Stimulated activated CD8-positive, alpha-beta memory T cell treated with anti-CD3 and anti-CD28 coated beads, Interleukin-15, amount 100 ng/mL, for 48 hours (primary cell): ENCODE data around the gene MBNL1.
"Not testable (repeated sequence)": the region's sequence is repeated elsewhere in the genome, so short reads cannot be mapped to it uniquely, and the experiment has no call there.

Experiments
- DNase-seq, 2 donors: peaks; one replicate each; pipeline ENCODE4 v3.0.0-alpha.2; 2020; ENCODE audit warnings: low read depth in 2 of 2

Gene MBNL1

GRCh38 chr3:152402695-152403451 lies 134.1 kb downstream of the MBNL1 start:
- DNase-seq, result no peak

GRCh38 chr3:152403632-152404066 lies 134.9 kb downstream of the MBNL1 start:
- no peak for DNase-seq

GRCh38 chr3:152404976-152405375 lies 136.2 kb downstream of the MBNL1 start:
- no peak for DNase-seq

GRCh38 chr3:152405915-152406802 lies 137.4 kb downstream of the MBNL1 start:
- DNase-seq, result no peak

- DNase-seq, result no peak
Measured at GRCh38 chr3:152413240-152413639, 144.5 kb downstream of the MBNL1 start.

- DNase-seq, result no peak
Measured at GRCh38 chr3:152416808-152417580, 148.3 kb downstream of the MBNL1 start.

GRCh38 chr3:152419748-152420147 lies 151.0 kb downstream of the MBNL1 start:
- DNase-seq, result peak in 1 of 2 donors; percentile 21

- DNase-seq, result no peak
Measured at GRCh38 chr3:152421162-152421561, 152.4 kb downstream of the MBNL1 start.

- DNase-seq, result no peak
Measured at GRCh38 chr3:152426393-152426792, 157.7 kb downstream of the MBNL1 start.

- DNase-seq, result no peak
Measured at GRCh38 chr3:152428577-152428976, 159.8 kb downstream of the MBNL1 start.

- no peak for DNase-seq
Measured at GRCh38 chr3:152430223-152431002, 161.7 kb downstream of the MBNL1 start.

GRCh38 chr3:152434142-152434541 lies 165.4 kb downstream of the MBNL1 start:
- no peak for DNase-seq

GRCh38 chr3:152435210-152435609 lies 166.5 kb downstream of the MBNL1 start:
- not testable (repeated sequence) for DNase-seq

GRCh38 chr3:152436707-152437590 lies 168.2 kb downstream of the MBNL1 start:
- DNase-seq, result no peak

- no peak for DNase-seq
Measured at GRCh38 chr3:152438181-152438580, 169.5 kb downstream of the MBNL1 start.

GRCh38 chr3:152438706-152439105 lies 170.0 kb downstream of the MBNL1 start:
- DNase-seq, result no peak

- DNase-seq, result not testable (repeated sequence)
Measured at GRCh38 chr3:152440243-152440642, 171.5 kb downstream of the MBNL1 start.

GRCh38 chr3:152443212-152444023 lies 174.7 kb downstream of the MBNL1 start:
- no peak for DNase-seq

- no peak for DNase-seq
Measured at GRCh38 chr3:152444029-152444641, 175.4 kb downstream of the MBNL1 start.
